DMS 273 (cell line): ENCODE data around the gene ECHDC3.
"Not testable (repeated sequence)": the region's sequence is repeated elsewhere in the genome, so short reads cannot be mapped to it uniquely, and the experiment has no call there.

Source experiments
- DNase-seq: peaks from one replicate; lab custom pipeline; 2025; ENCODE audit not compliant: unreplicated experiment; lab: John Stamatoyannopoulos, UW

The ECHDC3 gene

GRCh38 chr10:11742009-11742778 lies at the start of gene ECHDC3:
Gene ECHDC3 (plus strand): TSS chr10:11742382. CDS start chr10:11742577, 195 bp downstream.
- DNase-seq = peak; percentile 71

DNA sequence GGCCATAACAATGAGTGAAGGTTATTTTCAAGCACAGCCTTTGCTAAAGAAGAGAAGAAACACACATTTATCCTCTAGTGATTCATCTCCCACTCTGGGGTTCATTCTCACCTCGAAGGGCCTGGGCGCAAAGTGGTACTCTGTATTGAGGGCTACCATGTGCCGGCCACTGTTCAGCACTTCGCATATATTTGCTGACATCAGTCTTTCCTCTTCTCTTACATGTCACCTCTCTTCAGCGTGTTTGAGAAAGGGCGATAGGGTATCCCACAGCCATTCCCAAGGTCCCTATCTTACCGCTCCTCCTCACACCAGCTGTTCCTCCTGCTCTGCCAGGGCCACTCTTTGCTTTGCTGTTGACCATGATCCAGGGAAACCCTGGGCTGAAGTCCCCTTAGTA lies 48.8 kb upstream of the ECHDC3 start:
- DNase-seq = peak; percentile 28

GRCh38 chr10:11695779-11696178 lies 46.4 kb upstream of the ECHDC3 start:
- no peak for DNase-seq

- DNase-seq = no peak
Measured at GRCh38 chr10:11697718-11698527, 44.3 kb upstream of the ECHDC3 start.

- DNase-seq = no peak
Measured at GRCh38 chr10:11698691-11699549, 43.3 kb upstream of the ECHDC3 start.

GRCh38 chr10:11699550-11700097 lies 42.6 kb upstream of the ECHDC3 start:
- no peak for DNase-seq

DNA sequence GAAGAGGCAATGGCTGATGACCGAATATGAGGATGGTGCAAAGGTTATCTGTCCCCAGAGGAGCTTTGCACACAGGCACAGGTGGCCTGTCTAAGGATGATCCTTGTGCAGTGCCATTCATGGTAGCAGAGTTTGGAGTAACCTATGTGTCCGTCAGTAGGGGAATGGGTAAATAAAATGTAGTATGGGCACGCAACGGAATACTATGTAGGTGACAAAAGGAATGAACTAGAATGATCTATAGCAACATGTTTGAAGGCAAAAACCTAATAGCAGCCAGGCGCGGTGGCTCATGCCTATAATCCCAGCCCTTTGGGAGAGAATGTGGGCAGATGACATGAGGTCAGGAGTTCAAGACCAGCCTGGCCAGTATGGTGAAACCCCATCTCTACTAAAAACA lies 41.6 kb upstream of the ECHDC3 start:
- no peak for DNase-seq

DNA sequence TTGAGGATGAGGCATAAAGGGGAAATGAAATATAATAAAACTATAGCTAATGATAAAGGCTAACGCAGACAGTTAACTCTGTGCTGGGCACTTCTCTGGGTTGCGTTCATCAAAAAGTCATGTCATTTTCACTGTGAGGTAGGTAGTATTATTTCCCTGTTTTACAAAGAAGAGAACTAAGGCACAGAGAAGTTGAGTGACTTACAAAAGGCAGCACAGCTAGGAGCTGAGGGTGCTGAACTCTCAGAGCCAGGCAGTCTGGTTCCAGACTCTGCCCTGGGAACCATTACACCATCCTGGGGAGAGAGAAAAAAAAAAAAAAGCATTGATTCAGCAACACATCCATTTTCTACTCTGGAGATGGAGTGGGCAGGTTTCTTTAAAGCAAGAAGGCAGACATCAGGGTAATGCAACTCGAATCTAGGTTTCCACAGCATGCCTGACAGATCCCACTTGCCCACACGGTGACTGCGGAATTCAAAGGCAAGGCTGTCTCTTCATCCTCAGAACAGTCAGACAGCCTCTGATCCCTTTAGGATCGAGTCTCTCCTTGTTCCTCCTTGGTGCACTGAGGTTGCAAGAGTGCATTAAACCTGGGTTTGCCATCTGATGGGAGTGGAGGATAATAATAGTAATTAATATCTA lies 40.6 kb upstream of the ECHDC3 start:
- DNase-seq = no peak

GRCh38 chr10:11702264-11702663 lies 39.9 kb upstream of the ECHDC3 start:
- DNase-seq = no peak

GRCh38 chr10:11704092-11704491 lies 38.1 kb upstream of the ECHDC3 start:
- no peak for DNase-seq

GRCh38 chr10:11705722-11706121 lies 36.5 kb upstream of the ECHDC3 start:
- peak; percentile 66 for DNase-seq

GRCh38 chr10:11706895-11707567 lies 35.2 kb upstream of the ECHDC3 start:
- DNase-seq = no peak

DNA sequence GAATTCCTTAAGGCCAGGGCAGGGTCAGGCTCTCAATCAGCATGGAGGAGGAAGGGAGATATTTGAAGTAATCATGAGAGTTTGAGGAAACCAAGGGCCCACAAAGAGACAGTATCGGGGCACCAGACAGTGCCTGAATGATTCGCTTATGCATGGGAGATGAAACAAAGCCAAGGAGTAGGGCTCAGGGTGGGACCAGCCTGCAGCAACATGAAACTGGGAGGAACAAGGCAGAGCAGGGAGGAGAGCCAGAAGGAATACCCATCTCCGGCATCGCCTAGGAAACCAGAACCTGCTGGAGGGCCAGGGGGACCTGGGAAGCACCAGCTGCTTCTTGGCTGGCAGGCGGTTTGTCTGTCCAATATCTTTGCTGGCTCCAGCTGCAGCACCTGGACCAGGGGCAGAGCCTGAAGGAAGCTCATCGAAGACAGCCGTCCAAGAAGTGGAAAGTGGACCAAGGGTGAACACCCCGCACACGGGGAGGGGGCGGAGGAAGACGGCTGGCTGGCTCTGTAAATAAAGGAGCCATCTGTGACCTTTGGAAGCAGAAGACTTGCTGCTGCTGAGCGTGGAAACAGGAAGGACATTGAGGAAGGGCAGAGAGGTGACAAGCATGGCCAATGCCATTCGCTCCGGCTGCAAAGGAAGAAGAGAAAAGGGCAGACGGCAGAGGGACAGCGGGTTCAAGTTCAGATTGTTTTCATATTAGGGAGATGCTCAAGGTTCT lies 34.4 kb upstream of the ECHDC3 start:
- DNase-seq = peak; percentile 69

GRCh38 chr10:11708801-11709200 lies 33.4 kb upstream of the ECHDC3 start:
- DNase-seq = not testable (repeated sequence)

- no peak for DNase-seq
Measured at GRCh38 chr10:11712744-11713143, 29.4 kb upstream of the ECHDC3 start.

- DNase-seq = peak; percentile 15
Measured at GRCh38 chr10:11713186-11713743, 28.9 kb upstream of the ECHDC3 start.

DNA sequence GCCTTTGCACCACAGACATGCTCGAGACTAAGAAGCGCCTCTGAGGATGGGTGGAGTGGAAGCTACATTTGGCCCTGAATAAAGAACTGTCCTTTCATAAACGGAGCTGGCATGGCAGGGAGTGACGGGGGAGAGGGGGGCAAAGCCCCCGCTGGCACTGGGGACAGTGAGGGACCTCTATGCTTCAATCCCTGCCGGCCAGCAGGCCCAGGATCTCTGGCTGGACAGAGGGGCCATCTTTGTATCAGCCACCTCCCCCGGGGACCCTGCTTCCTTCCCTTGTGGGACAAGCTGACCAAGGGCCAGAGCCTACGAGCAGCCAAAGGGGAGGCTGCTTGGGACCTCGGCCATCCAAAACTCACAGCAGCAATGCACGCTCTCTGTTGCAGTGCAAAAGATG lies 28.2 kb upstream of the ECHDC3 start:
- DNase-seq = no peak

GRCh38 chr10:11714750-11715365 lies 27.3 kb upstream of the ECHDC3 start:
- no peak for DNase-seq
